ENCODE data around the gene EREG.

DNA sequence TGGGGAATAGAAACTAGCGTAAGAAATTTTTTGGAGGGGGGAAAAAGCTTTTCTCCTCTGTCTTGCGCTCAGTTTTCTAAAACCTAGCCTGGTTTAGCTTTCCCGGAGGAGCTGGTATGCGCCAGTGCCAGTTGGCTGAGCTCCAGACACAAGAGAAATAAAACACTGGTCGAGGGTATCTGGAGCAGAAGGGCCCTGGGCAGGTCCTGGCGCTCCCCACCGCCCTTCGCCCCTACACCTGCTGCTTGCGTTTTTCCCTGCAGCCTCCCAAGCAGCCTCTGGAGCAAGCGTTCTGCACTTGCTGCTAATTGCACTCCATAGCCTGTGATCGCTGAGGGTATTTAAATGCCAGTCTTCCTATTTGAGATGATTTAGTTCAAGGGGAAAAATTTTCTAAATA lies 816 bp downstream of the EREG start:
- TF ChIP-seq POLR2A (IDR thresholded peaks at IDR 0.05) (no peak), EP300 (IDR thresholded peaks at IDR 0.05; ENCODE audit: low read depth) (no peak)
- TF ChIP-seq, protein P1, sequence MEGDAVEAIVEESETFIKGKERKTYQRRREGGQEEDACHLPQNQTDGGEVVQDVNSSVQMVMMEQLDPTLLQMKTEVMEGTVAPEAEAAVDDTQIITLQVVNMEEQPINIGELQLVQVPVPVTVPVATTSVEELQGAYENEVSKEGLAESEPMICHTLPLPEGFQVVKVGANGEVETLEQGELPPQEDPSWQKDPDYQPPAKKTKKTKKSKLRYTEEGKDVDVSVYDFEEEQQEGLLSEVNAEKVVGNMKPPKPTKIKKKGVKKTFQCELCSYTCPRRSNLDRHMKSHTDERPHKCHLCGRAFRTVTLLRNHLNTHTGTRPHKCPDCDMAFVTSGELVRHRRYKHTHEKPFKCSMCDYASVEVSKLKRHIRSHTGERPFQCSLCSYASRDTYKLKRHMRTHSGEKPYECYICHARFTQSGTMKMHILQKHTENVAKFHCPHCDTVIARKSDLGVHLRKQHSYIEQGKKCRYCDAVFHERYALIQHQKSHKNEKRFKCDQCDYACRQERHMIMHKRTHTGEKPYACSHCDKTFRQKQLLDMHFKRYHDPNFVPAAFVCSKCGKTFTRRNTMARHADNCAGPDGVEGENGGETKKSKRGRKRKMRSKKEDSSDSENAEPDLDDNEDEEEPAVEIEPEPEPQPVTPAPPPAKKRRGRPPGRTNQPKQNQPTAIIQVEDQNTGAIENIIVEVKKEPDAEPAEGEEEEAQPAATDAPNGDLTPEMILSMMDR (IDR thresholded peaks at IDR 0.05), result no peak
